Measurements from ENCODE around the gene CSTPP1.
A peak's percentile ranks its signal among the peaks of the same experiment; 100 is the strongest.

DNA sequence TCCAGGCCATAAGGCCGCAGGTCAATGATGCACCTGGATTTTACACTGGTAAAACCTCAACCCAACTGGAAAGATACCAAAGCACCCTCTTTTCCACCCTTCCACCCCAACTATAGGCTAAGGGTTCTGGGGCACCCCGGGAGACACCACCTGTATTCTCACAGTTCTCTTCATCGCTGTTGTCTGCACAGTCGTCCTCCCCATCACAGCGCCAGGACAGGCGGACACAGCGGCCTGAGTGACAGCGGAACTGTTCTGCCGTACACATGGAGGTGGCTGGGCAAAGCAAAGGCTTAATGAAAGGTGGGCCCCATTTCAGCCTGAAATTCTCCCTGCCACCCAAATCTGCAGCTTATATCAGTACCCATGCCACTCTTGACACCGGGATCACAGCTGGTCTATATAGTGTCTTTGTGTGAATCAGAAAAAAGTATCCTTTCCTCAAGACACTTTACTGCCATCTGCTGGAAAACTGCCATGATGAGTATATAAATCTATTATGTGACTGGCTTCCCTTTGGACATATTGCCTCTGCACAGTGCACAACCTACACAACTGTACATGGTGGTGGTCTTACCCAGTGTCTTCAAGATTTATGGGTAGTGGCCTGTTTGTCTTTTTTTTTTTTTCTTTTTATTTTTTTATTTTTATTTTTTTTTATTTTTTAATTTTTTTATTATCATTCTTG is 39.7 kb upstream of the CSTPP1 start:
- TF ChIP-seq CTCF (conservative IDR thresholded peaks at IDR 0.05 in 1 of 2, IDR thresholded peaks at IDR 0.05 in 1 of 2; ENCODE audit: low read depth in 1 of 2, low read length in 2 of 2) (peak; percentile 6 to 26), EZH2 (IDR thresholded peaks at IDR 0.05; ENCODE audit: low read length, missing control alignments) (no peak)
